NT2/D1 (cell line): ENCODE measurements around the gene WIZ.
"Not testable (repeated sequence)": the region's sequence is repeated elsewhere in the genome, so short reads cannot be mapped to it uniquely, and the experiment has no call there.

Experiments used
- DNase-seq: peaks from one replicate; pipeline ENCODE4 v3.0.0-alpha.2; 2011; ENCODE audit warnings: low read depth, low spot score
- H3K27me3 ChIP-seq: 2 replicates; pipeline ENCODE4 v1.6.0; 2011; ENCODE audit warnings: mild to moderate bottlenecking; ENCODE audit not compliant: insufficient read length, insufficient read depth
- H3K36me3 ChIP-seq: 2 replicates; pipeline ENCODE4 v1.6.1; 2011; ENCODE audit warnings: mild to moderate bottlenecking, low read length, mixed read lengths; ENCODE audit not compliant: insufficient read depth, insufficient read length
- H3K4me1 ChIP-seq: 2 replicates; pipeline ENCODE4 v1.5.1; 2011; ENCODE audit not compliant: insufficient read depth, insufficient read length
- H3K4me3 ChIP-seq: 2 replicates; pipeline ENCODE4 v1.5.1; 2011; ENCODE audit warnings: low read depth; ENCODE audit not compliant: insufficient read length
- H3K9ac ChIP-seq: 2 replicates; pipeline ENCODE4 v1.6.0; 2011; ENCODE audit warnings: low read depth; ENCODE audit not compliant: insufficient read length
- H3K9me3 ChIP-seq: 2 replicates; pipeline ENCODE4 v1.5.1; 2011; ENCODE audit warnings: mild to moderate bottlenecking, low read length; ENCODE audit not compliant: insufficient read depth
- SUZ12 ChIP-seq: IDR thresholded peaks from 2 replicates; pipeline ENCODE4 v1.6.1; 2011; ENCODE audit not compliant: insufficient read length, insufficient read depth; ENCODE audit errors: extremely low read depth
- YY1 ChIP-seq: IDR thresholded peaks from 2 replicates; pipeline ENCODE4 v1.6.1; 2011; ENCODE audit not compliant: insufficient read length, insufficient read depth
- ZNF274 ChIP-seq: IDR thresholded peaks from 2 replicates; pipeline ENCODE4 v1.6.1; 2011; ENCODE audit warnings: mild to moderate bottlenecking, low read depth, low read length

Gene WIZ

DNA sequence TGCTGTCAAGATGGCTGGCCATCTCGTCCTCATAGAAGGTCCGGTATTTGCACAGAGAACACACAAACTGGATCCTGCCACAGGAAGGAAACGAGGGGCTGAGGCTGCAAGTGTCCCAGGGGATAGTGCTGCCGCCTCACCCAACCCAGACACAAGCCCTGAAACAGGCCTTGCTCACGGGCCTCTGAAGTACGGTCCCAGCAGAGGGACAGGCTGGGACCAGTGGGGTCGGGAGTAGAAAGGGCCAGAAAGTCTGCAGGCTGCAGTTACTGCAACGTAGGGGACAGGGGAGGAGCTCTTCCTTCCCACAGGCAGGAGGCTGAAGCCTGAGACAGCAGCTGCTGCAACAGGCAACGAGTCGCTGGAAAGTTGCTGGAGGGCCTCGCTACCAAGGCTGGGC is 52.0 kb downstream of the WIZ start:
- Histone ChIP-seq H3K4me3 (no peak overlapping the region), H3K36me3 (peaks cover 91% of the 10 kb centered on the region), H3K9ac (no peak overlapping the region), H3K9me3 (no peaks in the 10 kb centered on the region), H3K27me3 (no peaks in the 10 kb centered on the region), H3K4me1 (peaks cover 20% of the 10 kb centered on the region)
- TF ChIP-seq SUZ12 (no peak), ZNF274 (no peak), YY1 (no peak)
- DNase-seq: no peak

- TF ChIP-seq SUZ12: no peak
- H3K4me1 ChIP-seq: peaks cover 14% of the 10 kb centered on the region
- H3K36me3 ChIP-seq: peaks cover 88% of the 10 kb centered on the region
Observed at GRCh38 chr19:15397236-15397635, 52.5 kb downstream of the WIZ start.

DNA sequence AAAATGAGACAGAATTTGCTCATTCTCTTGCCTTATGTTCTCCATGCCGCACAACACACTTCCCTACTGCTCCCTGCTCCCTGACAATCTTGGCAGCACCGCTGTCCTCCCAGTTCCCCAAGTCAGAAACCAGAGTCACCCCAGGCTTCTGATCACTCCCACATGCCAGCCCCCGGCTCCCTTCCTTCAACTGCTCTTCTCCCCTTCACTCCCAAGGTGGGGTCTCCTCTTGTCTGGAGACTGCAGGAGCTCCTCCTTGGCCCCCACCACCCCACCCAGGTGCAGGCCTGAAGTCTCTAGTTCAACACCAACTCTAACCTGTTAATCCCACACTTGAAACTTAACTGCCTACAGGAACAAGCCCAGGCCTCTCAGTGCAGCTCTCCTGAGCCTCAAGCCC is 53.3 kb downstream of the WIZ start:
- no peak for DNase-seq
- H3K36me3 ChIP-seq: peaks cover 87% of the 10 kb centered on the region
- H3K4me1 ChIP-seq: peaks cover 11% of the 10 kb centered on the region
- TF ChIP-seq SUZ12 (no peak), ZNF274 (no peak), YY1 (no peak)
- no peaks in the 10 kb centered on the region for H3K9me3 ChIP-seq
- H3K9ac ChIP-seq: no peak overlapping the region
- H3K27me3 ChIP-seq: no peaks in the 10 kb centered on the region
- no peak overlapping the region for H3K4me3 ChIP-seq

More at GRCh38 chr19:15397236-15397635, 52.5 kb downstream of the WIZ start:
- Histone ChIP-seq H3K9me3 (no peaks in the 10 kb centered on the region), H3K4me3 (no peak overlapping the region), H3K9ac (no peak overlapping the region), H3K27me3 (no peaks in the 10 kb centered on the region)
- no peak for DNase-seq

- peaks cover 83% of the 10 kb centered on the region for H3K36me3 ChIP-seq
Observed at GRCh38 chr19:15395251-15395650, 54.5 kb downstream of the WIZ start.

DNA sequence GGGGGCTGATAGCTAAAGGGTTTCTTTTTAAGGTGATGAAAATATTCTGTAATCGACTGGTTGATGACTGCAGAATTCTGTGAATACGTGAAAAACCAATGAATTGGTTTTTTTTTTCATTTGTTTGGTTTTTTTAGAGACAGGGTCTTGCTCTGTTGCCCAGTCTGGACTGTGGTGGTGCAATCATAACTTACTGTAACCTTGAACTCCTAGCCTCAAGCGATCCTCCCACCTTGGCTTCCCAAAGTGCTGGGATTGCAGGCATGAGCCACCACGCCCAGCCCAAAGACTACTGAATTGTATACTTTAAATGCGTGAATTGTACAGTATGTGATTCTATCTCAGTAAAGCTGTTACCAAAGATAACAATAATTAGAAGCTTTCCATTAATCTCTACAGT is 55.3 kb downstream of the WIZ start:
- H3K27me3 ChIP-seq: no peaks in the 10 kb centered on the region
- H3K36me3 ChIP-seq: peaks cover 78% of the 10 kb centered on the region
- no peaks in the 10 kb centered on the region for H3K9me3 ChIP-seq
- no peak for DNase-seq
- no peaks in the 10 kb centered on the region for H3K4me1 ChIP-seq
- H3K9ac ChIP-seq: no peak overlapping the region
- H3K4me3 ChIP-seq: no peak overlapping the region
- TF ChIP-seq ZNF274: no peak
- no peak for TF ChIP-seq YY1
- TF ChIP-seq SUZ12: no peak

More at GRCh38 chr19:15395251-15395650, 54.5 kb downstream of the WIZ start:
- H3K27me3 ChIP-seq, H3K9me3 ChIP-seq, H3K4me3 ChIP-seq, DNase-seq, H3K4me1 ChIP-seq, H3K9ac ChIP-seq: not testable (repeated sequence)

GRCh38 chr19:15393963-15394362 is 55.8 kb downstream of the WIZ start:
- TF ChIP-seq SUZ12 (no peak), YY1 (no peak), ZNF274 (no peak)
- no peaks in the 10 kb centered on the region for H3K27me3 ChIP-seq
- no peaks in the 10 kb centered on the region for H3K4me1 ChIP-seq
- H3K4me3 ChIP-seq: no peak overlapping the region
- no peak for DNase-seq
- H3K36me3 ChIP-seq: peaks cover 73% of the 10 kb centered on the region
- no peak overlapping the region for H3K9ac ChIP-seq
- H3K9me3 ChIP-seq: no peaks in the 10 kb centered on the region

DNA sequence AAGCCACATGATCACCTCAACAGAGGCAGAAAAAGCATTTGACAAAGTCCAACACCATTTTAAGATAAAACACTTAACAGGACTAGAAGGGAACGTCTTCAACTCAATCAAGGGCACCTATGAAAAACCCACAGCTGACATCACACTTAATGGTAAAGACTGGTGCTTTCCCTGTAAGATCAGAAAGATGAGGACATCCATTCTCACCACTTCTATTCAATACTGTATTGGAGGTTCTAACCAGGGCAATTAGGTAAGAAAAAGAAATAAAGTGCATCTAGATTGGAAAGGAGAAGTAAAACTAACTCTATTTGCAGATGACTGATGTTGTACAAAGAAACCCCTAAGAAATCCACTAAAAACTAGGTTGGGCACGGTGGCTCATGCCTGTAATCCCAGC is 58.9 kb downstream of the WIZ start:
- TF ChIP-seq SUZ12: no peak
- TF ChIP-seq ZNF274: no peak
- no peak for TF ChIP-seq YY1
- H3K9ac ChIP-seq: no peak overlapping the region
- H3K4me1 ChIP-seq: no peaks in the 10 kb centered on the region
- H3K27me3 ChIP-seq: no peaks in the 10 kb centered on the region
- H3K4me3 ChIP-seq: no peak overlapping the region
- H3K36me3 ChIP-seq: peaks cover 56% of the 10 kb centered on the region
- no peaks in the 10 kb centered on the region for H3K9me3 ChIP-seq
- DNase-seq: no peak

- DNase-seq: no peak
- Histone ChIP-seq H3K27me3 (no peaks in the 10 kb centered on the region), H3K36me3 (peaks cover 21% of the 10 kb centered on the region), H3K9me3 (no peaks in the 10 kb centered on the region), H3K4me1 (peaks cover 5% of the 10 kb centered on the region), H3K4me3 (no peak overlapping the region), H3K9ac (no peak overlapping the region)
- TF ChIP-seq YY1 (no peak), SUZ12 (no peak), ZNF274 (no peak)
Observed at GRCh38 chr19:15381864-15382263, 67.9 kb downstream of the WIZ start.
